Bronchial smooth muscle cell (primary cell): ENCODE measurements around the gene ABLIM2. TPM values are rescaled to one million over a fixed set of nuclear protein-coding genes. Genes with fewer than 3 reads are reported as not detected.

Source experiments
- total RNA-seq: library from RNA; depleted of rRNA; stranded (reverse); fragments of >200 nt; gene quantifications from 2 replicates; pipeline ENCODE4 v1.2.1, GENCODE V29; 2014

The ABLIM2 gene
- total RNA-seq = 0.09 TPM in 1 of 2 replicates, not detected in the other

DNA sequence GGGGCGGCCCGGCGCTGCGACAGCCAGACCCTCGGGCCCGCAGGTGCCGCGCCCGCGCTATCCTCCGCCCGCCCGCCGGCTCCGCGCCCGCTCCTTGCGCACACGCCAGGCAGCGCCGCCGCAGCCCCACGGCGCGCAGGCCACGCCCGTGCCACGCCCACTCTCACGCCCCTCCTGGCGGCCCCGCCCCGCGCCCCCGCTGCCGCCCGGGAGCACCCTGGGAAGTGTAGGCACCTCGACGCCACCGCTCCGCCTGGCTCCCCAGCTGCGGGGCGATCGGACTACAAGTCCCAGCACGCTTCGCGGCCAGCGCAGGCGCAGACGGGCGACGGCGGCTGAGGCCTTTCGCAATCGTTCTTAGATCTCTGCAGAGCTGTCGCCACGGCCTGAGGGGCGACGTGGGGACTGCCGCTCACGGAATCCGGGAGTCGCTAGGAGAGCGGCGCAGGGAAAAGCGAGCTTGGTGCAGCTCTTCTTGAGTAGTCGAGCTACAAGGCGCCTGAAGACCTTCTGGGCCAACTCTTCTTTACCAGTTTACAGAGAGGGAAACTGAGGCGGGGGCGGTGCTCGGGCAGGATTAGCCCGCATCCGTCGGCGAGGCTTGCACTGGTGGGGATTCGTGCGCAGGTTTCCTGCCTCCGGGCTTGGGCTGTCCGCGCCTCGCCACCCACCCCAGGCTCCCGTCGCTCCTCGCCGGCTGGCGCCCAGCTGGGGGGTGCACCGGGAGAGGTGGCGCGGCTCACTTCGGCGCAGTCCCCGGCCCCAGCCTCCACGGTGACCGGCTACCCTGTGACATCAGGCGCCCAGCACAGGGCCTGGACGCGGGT lies at the start of gene ABLIM2:
TSS of gene ABLIM2 (minus strand) at position 104 of the 827 bp plus-strand sequence. CDS start 124 bp downstream, outside the sequence.

DNA sequence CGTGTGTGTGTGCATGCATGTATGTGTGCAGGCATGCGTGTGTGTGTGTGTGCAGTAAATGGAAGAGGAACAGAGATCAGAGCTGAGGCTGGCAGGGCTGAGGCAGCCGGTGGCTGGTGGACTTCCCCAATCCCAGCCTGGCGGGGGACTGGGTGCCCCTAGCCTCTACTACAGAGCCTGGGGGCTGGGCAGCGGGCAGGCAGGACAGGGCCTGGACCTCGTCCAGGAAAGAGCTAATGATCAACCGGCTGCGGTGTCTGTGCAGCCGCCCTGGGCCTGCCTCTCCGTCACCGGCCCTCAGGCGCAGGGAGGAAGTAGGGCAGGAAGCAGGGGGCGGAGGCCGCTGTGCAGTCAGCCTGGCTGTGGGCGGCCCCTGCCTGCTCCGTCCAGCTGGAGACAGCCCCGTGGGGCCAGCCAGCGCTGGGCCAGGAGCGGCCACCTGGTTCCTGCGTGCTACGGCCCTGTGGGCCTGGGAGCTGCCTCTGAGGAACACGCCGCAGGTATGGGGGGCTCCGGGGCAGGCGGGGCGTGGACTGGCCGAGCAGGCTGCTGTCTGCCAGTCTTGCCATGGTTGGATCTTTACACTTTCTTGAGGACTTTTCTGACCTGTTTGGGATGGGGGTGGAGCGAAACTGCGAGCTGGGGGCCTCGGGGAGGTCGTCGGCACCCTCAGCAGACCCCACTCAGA lies 40.4 kb upstream of the ABLIM2 start, which contains the start of gene SH3TC1:
TSS of gene SH3TC1 (plus strand) at position 385 of the 688 bp plus-strand sequence. CDS start 5,905 bp downstream, outside the sequence.

DNA sequence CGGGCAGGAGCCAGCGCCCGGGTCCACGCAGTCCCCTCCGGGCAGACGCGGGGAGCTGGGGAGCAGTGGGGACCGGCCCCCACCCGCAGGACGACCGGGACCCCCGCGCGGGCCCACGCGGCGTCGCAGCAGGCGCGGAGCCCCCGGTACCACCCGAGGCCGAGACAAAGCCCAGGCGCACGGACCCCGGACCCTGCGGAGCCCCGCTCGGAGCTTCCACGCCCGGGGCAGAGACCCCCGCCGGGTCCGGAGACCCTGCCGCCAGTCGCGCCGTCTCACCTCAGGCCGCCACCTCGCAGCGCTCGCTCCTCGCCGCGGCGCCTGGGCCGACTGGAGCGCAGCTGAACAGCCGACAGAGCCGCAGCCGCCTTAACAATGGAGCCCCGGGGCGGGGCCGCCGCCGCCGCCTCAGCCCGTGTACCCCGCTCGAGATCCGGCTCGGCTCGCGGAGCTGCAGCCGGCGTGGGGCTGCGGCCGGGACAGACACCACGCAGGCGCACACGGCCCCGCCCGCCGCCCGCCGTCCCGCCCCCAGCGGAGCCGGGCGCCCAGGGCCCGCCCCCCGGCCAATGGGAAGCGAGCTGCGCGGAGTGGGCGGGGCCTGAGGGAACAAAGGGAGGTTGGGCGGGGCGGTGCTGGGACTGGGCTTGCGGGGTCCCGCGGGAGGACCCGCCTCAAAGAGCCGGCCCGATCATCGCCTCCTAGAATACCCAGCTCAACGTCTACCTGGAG lies 219.1 kb downstream of the ABLIM2 start, which contains the start of gene AFAP1:
TSS of gene AFAP1 (minus strand) at position 485 of the 732 bp plus-strand sequence. CDS start 67,783 bp downstream, outside the sequence.

Other genes with a start within 250 kb of the ABLIM2 start
- gene AFAP1, start 219.0 kb downstream of the ABLIM2 start, total RNA-seq = 20.8 and 28.2 TPM in 2 replicates
- gene SH3TC1, start 40.5 kb upstream of the ABLIM2 start, total RNA-seq = 0.26 and 0.63 TPM in 2 replicates
- gene HTRA3, start 110.9 kb upstream of the ABLIM2 start, total RNA-seq = 8.7 and 45.5 TPM in 2 replicates